GM23338 (cell line): ENCODE results near the gene TLR9.

Source experiments
- CREB1 ChIP-seq: fragments of 250-450 bp; sonication (Bioruptor Pico); IDR thresholded peaks from 2 replicates; pipeline ENCODE4 v1.5.0; 2020; ENCODE audit warnings: low read depth, mild to moderate bottlenecking, moderate library complexity
- CTCF ChIP-seq, 2 experiments: fragments of 200-600 bp in 1 of 2; sonication (generic) in 1 of 2; conservative IDR thresholded peaks; 2 replicates each; pipeline versions ENCODE4 v1.5.1 to v1.6.1; 2016 to 2017; ENCODE audit warnings: antibody characterized with exemption in 2 of 2, low read depth in 2 of 2, mild to moderate bottlenecking in 2 of 2, moderate library complexity in 1 of 2
- EZH2 ChIP-seq: fragments of 200-600 bp; sonication (generic); IDR thresholded peaks from one replicate; pipeline ENCODE4 v1.8.0; 2017; ENCODE audit warnings: antibody characterized with exemption, mild to moderate bottlenecking, low read depth; ENCODE audit not compliant: unreplicated experiment
- POLR2AphosphoS5 ChIP-seq: IDR thresholded peaks from 2 replicates; pipeline ENCODE4 v1.6.1; 2016; ENCODE audit warnings: antibody characterized with exemption, low read depth
- REST ChIP-seq: IDR thresholded peaks from one replicate; pipeline ENCODE4 v1.6.1; 2018; ENCODE audit warnings: antibody characterized with exemption; ENCODE audit not compliant: unreplicated experiment

GRCh38 chr3:52198643-52199608, 26.5 kb downstream of the TLR9 start:
- TF ChIP-seq CTCF (conservative IDR thresholded peaks at IDR 0.05; ENCODE audit: low read depth in 2 of 2) (no peak), CREB1 (CRISPR knock-in tag) (no peak), REST (no peak), POLR2AphosphoS5 (no peak), EZH2 (peak; percentile 12)
